Ascending aorta (tissue), 2 donors: Measurements from ENCODE around the gene TNNC2. TPM values are rescaled to one million over a fixed set of nuclear protein-coding genes. Genes with fewer than 3 reads are reported as not detected.

Experiments
- DNase-seq, 2 donors: peaks; one replicate each; pipeline ENCODE4 v3.0.0-alpha.2; 2019; ENCODE audit warnings: low spot score in 2 of 2
- H3K27ac ChIP-seq, 2 donors: fragments of 200-600 bp; sonication (generic); one replicate each; pipeline ENCODE4 v1.5.1; 2016 to 2017; ENCODE audit warnings: mild to moderate bottlenecking in 1 of 2
- H3K27me3 ChIP-seq: fragments of 200-600 bp; sonication (generic); one replicate; pipeline ENCODE4 v1.5.1; 2017
- H3K36me3 ChIP-seq, 2 donors: fragments of 200-600 bp; sonication (generic); one replicate each; pipeline ENCODE4 v1.5.1; 2016
- H3K4me1 ChIP-seq, 2 donors: fragments of 200-600 bp; sonication (generic); one replicate each; pipeline ENCODE4 v1.5.1; 2016 to 2017; ENCODE audit warnings: mild to moderate bottlenecking in 1 of 2
- H3K4me3 ChIP-seq, 2 donors: fragments of 200-600 bp; sonication (generic); one replicate each; pipeline ENCODE4 v1.5.1; 2016 to 2017; ENCODE audit warnings: mild to moderate bottlenecking in 1 of 2
- H3K9me3 ChIP-seq, 2 donors: fragments of 200-600 bp; sonication (generic); one replicate each; pipeline ENCODE4 v1.5.1; 2016
- intact Hi-C: fragments of 100-400 bp; cut with DNase I; formaldehyde crosslinking; loops from one replicate; pipeline ENCODE4 v1.15.1; 2023
- total RNA-seq: library from RNA; depleted of rRNA; stranded (reverse); fragments of >200 nt; gene quantifications from one replicate; pipeline ENCODE4 v1.1.0, GENCODE V29; 2016
- TF ChIP-seq, protein P1 (sequence below), 3 experiments: fragments of 200-600 bp in 2 of 3; fragments of 450-650 bp in 1 of 3; sonication (generic) in 2 of 3; IDR thresholded peaks; one replicate each; pipeline ENCODE4 v1.5.1; 2016 to 2019; ENCODE audit warnings: antibody characterized with exemption in 3 of 3, mild to moderate bottlenecking in 1 of 3, moderate library complexity in 1 of 3

TNNC2 gene
- total RNA-seq, 1 donor from 2014 or later = not detected

GRCh38 chr20:45776931-45777330 lies 50.2 kb downstream of the TNNC2 start:
- Histone ChIP-seq H3K36me3 (no peaks in the 10 kb centered on the region), H3K9me3 (no peaks in the 10 kb centered on the region), H3K4me3 (no peak overlapping the region), H3K27ac (no peak overlapping the region), H3K27me3 (no peaks in the 10 kb centered on the region), H3K4me1 (peaks cover 19 to 38% of the 10 kb centered on the region in 2 donors)
- DNase-seq = no peak
- intact Hi-C loops = loop anchor here (5.0 to 10.0 kb wide), 3 partner anchors 405 to 812 kb away; partner anchors contain the start of genes STK4 and TOMM34
- TF ChIP-seq, protein P1, sequence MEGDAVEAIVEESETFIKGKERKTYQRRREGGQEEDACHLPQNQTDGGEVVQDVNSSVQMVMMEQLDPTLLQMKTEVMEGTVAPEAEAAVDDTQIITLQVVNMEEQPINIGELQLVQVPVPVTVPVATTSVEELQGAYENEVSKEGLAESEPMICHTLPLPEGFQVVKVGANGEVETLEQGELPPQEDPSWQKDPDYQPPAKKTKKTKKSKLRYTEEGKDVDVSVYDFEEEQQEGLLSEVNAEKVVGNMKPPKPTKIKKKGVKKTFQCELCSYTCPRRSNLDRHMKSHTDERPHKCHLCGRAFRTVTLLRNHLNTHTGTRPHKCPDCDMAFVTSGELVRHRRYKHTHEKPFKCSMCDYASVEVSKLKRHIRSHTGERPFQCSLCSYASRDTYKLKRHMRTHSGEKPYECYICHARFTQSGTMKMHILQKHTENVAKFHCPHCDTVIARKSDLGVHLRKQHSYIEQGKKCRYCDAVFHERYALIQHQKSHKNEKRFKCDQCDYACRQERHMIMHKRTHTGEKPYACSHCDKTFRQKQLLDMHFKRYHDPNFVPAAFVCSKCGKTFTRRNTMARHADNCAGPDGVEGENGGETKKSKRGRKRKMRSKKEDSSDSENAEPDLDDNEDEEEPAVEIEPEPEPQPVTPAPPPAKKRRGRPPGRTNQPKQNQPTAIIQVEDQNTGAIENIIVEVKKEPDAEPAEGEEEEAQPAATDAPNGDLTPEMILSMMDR (IDR thresholded peaks at IDR 0.05) = no peak

DNA sequence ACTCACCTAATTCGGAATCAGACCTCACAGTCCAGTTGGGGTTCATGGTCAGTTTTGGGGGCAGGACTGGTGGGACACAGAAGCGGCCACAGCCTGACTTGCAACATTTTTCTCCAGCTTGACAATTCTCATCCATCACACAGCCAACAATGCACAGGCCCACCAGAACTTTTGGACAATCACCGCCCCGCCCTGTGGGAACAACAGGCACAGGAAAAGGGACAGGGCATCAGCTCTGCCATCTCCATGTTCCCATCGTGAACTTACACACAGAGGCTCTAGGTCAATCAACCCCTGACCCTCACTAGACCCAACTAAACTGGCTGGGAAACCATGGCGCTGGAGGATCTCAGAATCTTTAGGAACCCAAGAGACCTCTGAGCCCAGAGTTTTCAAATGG lies 51.7 kb downstream of the TNNC2 start:
- Histone ChIP-seq H3K27me3 (no peaks in the 10 kb centered on the region), H3K27ac (no peak overlapping the region), H3K36me3 (no peaks in the 10 kb centered on the region), H3K4me3 (no peak overlapping the region), H3K9me3 (no peaks in the 10 kb centered on the region), H3K4me1 (peaks cover 13 to 32% of the 10 kb centered on the region in 2 donors)
- DNase-seq = no peak
- intact Hi-C loops = loop anchor here (5.0 to 10.0 kb wide), 3 partner anchors 403 to 811 kb away; partner anchors contain the start of genes STK4 and TOMM34
- TF ChIP-seq, protein P1 (IDR thresholded peaks at IDR 0.05) = no peak

DNA sequence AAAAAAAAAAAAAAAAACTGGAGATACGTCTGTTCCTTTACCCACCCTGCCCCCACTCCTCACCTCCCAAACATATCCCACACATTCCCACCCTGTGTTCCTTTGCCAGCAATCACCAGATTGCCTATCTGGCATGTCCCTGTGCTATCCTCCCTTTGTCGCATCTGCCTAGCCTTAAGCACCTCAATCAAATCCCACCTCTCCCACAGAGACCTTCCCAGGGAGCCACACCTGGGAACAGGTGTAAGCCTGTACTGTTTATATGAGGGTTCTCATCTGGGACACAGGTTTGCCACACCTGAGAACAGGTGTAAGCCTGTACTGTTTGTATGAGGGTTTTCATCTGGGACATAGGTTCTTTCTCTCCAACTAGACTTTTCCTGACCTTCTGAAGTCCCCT lies 52.2 kb downstream of the TNNC2 start:
- Histone ChIP-seq H3K4me3 (no peak overlapping the region), H3K27ac (no peak overlapping the region), H3K4me1 (peaks cover 9 to 28% of the 10 kb centered on the region in 2 donors), H3K27me3 (no peaks in the 10 kb centered on the region), H3K36me3 (no peaks in the 10 kb centered on the region), H3K9me3 (no peaks in the 10 kb centered on the region)
- intact Hi-C loops = loop anchor here (5.0 to 10.0 kb wide), 3 partner anchors 403 to 810 kb away; partner anchors contain the start of genes STK4 and TOMM34
- TF ChIP-seq, protein P1 (IDR thresholded peaks at IDR 0.05) = no peak
- no peak for DNase-seq

Other genes with a start within 250 kb of the TNNC2 start
- not detected for gene WFDC8, start 248.0 kb downstream of the TNNC2 start, total RNA-seq
- gene WFDC10A, start 197.6 kb downstream of the TNNC2 start, total RNA-seq = not detected
- not detected for gene WFDC9, start 196.0 kb downstream of the TNNC2 start, total RNA-seq
- not detected for gene WFDC11, start 157.1 kb downstream of the TNNC2 start, total RNA-seq
- gene WFDC13, start 125.3 kb downstream of the TNNC2 start, total RNA-seq = not detected
- not detected for gene WFDC10B, start 122.3 kb downstream of the TNNC2 start, total RNA-seq
- gene SPINT4, start 105.0 kb downstream of the TNNC2 start, total RNA-seq = not detected
- not detected for gene WFDC3, start 35.4 kb downstream of the TNNC2 start, total RNA-seq
- gene DNTTIP1, start 35.4 kb downstream of the TNNC2 start, total RNA-seq = 4.6 TPM
- gene UBE2C, start 14.7 kb downstream of the TNNC2 start, total RNA-seq = not detected
- gene SNX21, start 6.5 kb upstream of the TNNC2 start, total RNA-seq = 182 TPM
- gene ACOT8, start 30.1 kb upstream of the TNNC2 start, total RNA-seq = 34.4 TPM
- gene ZSWIM3, start 30.3 kb upstream of the TNNC2 start, total RNA-seq = 6.8 TPM
- 3.5 TPM for gene ZSWIM1, start 53.9 kb upstream of the TNNC2 start, total RNA-seq
- 32.8 TPM for gene SPATA25, start 60.3 kb upstream of the TNNC2 start, total RNA-seq
- gene NEURL2, start 63.9 kb upstream of the TNNC2 start, total RNA-seq = 4.0 TPM
- 82.0 TPM for gene CTSA, start 64.0 kb upstream of the TNNC2 start, total RNA-seq
- gene PLTP, start 84.8 kb upstream of the TNNC2 start, total RNA-seq = 909 TPM
- 45.7 TPM for gene PCIF1, start 107.4 kb upstream of the TNNC2 start, total RNA-seq
- 27.8 TPM for gene ZNF335, start 144.9 kb upstream of the TNNC2 start, total RNA-seq
- not detected for gene MMP9, start 181.6 kb upstream of the TNNC2 start, total RNA-seq
- not detected for gene SLC12A5, start 201.9 kb upstream of the TNNC2 start, total RNA-seq